Activated CD8-positive, alpha-beta memory T cell treated with anti-CD3 and anti-CD28 coated beads, Interleukin-2, amount 50 U/mL, for 24 hours (primary cell): Measurements from ENCODE around the gene ULK4.
"Not testable (repeated sequence)": the region's sequence is repeated elsewhere in the genome, so short reads cannot be mapped to it uniquely, and the experiment has no call there.

Source experiments
- DNase-seq: peaks from one replicate; pipeline ENCODE4 v3.0.0-alpha.2; 2020; ENCODE audit errors: extremely low read depth

The ULK4 gene

DNA sequence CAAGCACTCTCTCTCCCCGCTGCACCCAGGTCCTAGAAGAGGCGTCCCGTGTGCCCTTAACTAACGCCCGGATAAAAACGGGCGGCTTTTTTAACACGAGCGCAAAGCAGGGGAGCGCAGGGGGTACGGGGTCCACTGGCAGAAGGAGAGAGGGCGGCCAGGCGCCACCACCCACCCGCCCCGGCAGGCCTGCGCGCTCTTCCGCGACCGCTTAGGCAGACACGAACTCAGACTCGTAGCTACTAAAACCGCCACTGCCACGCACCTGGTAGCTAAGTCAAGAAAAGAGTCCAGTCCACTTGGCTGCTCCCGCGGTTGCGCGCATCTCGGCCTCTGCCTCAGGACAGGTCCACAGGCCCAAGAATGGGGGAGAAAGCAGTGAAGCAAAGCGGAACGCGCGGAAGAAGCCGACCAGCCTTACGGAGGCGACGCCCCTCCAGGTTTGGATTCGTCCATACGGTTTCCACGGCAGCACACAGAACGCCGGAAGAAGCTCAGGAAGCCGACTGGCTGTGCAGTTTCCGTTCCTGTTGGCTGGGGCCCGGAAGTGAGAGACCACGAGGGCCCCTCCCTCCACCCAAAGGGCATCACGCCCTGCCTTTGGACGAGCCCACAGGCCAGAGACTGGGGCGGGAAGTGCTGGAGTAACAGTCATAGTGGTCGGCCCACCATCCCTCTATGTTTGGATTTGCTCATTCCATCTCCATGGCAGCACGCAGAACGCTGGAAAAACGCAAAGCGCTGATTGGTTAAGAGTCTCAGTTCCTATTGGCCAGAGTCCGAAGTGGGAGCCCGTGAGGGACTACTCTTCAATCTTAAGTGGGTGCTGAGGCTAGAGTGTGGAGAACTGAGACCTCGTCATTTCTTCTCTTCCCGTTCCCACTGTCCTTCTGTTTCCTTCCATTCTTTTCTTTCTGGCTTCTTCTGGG lies at the start of gene ULK4:
ULK4 (minus strand) TSS at position 353 of the 929 bp plus-strand sequence. CDS start 7,344 bp downstream, outside the sequence.
- peak; percentile 92 for DNase-seq

DNA sequence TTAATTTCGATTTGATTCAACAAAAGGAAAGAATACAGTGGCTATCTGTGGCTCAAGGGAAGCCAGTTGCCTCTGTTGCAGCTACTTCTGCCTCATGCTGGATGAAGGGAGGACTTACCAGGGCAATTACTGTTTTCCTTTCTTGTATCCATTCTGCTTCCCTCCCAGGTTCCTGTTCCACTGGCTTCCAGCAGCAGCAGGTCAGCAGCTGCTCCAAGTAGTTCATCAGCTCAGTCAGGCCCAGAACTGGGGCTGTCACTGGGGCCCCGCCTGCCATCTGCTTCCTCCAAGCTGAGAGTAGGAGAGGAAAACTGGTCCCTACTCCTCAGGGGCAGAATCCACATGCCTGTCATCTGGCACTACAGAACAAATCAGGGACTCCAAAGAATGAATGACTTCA lies 48.6 kb upstream of the ULK4 start:
- DNase-seq = no peak

- DNase-seq = no peak
Measured at GRCh38 chr3:42009456-42009855, 47.6 kb upstream of the ULK4 start.

DNA sequence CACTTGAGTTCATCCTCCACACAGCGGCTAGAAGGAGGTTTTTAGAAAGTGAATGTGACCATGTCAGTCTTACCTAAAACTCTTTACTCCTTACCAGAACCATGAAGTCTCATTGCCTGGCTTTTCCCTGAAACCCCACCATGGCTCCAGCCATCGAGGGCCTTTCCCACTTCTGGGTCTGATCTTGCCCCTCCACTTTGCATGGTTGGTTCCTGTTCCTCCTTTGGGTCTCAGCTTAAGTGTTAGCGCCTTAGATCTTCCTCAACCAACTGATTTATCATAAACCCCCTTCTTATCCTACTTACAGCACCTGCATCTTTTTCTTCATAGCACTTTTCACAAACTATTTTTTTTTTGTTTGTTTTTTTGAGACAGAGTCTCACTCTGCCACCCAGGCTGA lies 45.9 kb upstream of the ULK4 start:
- DNase-seq = no peak

- no peak for DNase-seq
Measured at GRCh38 chr3:42005401-42005800, 43.5 kb upstream of the ULK4 start.

GRCh38 chr3:42002790-42003189 lies 40.9 kb upstream of the ULK4 start:
- no peak for DNase-seq

DNA sequence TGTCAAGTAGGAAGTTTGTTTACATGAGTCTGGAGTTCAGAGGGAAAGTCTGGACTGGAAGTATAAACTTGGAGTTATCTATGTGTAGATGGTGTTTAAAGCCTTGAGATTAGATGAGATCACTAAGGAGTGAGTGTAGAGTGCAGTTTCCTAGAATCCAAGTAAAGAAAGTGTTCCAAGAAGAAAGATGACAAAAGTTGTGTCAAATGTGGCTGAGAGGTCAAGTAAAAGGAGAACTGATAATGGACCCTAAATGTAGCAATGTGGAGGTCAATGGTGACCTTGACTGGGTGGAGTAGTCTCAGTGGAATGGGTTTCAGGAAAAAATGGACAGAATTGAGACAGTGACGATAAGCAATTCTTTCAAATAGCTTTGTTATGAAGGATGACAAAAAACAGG lies 39.9 kb upstream of the ULK4 start:
- no peak for DNase-seq

GRCh38 chr3:41999909-42000308 lies 38.0 kb upstream of the ULK4 start:
- no peak for DNase-seq

DNA sequence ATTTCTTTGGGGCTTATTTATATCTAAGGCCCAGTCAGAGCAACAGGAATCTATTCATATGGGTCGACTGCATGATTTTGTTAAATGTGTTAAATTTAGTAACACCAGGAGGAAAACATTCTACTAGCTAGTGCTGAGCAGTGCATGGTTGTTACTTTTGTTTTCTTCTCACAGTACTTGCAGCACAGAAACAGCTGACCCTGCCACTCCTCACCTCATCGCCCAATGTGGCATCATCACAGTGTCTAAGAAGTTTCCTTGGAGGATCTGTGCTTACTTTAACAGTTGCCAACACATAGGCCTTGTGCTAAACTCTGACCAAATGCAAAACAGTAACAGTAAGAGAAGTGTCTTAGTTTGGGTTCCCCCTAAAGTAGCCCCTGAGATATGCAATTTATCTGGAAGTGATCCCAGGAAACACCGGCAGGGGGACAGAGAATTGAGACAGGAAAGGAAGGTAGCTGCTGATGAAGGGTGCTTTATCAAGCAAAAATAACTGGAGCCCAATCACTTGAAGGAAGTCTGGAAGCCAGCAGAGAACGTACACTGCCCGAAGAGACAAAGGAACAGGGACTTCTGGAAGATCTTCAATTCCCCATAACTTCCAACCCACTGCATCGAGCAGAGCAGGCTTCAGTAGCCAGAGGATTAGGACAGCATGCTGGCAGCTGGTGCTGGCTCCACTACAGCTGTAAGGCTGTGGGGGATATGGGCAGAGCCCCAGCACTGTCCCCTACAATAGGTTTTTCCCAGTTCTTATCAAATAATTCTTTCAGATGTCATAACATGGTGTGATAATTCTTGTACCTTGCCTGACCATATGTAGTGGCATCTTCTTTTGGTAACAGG lies 36.0 kb upstream of the ULK4 start:
- no peak for DNase-seq

GRCh38 chr3:41991437-41991836 lies 29.5 kb upstream of the ULK4 start:
- DNase-seq = no peak

GRCh38 chr3:41989518-41989917 lies 27.6 kb upstream of the ULK4 start:
- no peak for DNase-seq

DNA sequence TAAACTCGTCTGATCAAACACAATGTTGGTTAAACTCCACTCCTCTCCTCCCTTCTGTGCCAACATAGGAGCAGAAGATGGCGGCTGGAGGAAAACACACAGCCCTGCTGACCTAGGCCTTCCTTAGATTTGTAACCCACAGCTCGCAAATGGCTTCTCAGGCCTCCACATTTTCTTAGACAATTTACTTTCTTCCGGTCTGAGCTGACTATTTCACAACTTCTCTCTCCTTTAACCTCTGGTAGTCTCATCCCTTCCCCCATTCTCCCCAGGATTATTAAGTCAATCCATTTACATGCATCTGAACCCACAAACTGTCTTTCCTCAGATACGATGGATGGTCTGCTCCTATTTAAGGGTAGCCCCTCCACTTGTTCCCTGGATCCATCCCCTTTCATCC lies 25.7 kb upstream of the ULK4 start:
- no peak for DNase-seq

GRCh38 chr3:41986561-41986960 lies 24.7 kb upstream of the ULK4 start:
- no peak for DNase-seq

GRCh38 chr3:41985018-41985417 lies 23.1 kb upstream of the ULK4 start:
- no peak for DNase-seq

DNA sequence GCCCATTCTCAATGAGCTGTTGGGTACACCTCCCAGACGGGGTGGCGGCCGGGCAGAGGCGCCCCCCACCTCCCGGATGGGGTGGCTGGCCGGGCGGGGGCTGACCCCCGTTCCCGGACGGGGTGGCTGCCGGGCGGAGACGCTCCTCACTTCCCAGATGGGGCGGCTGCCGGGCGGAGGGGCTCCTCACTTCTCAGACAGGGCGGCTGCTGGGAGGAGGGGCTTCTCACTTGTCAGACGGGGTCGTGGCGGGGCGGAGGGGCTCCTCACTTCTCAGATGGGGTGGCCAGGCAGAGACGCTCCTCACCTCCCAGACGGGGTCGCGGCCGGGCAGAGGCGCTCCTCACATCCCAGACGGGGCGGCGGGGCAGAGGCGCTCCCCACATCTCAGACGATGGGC lies 21.2 kb upstream of the ULK4 start:
- DNase-seq = not testable (repeated sequence)

DNA sequence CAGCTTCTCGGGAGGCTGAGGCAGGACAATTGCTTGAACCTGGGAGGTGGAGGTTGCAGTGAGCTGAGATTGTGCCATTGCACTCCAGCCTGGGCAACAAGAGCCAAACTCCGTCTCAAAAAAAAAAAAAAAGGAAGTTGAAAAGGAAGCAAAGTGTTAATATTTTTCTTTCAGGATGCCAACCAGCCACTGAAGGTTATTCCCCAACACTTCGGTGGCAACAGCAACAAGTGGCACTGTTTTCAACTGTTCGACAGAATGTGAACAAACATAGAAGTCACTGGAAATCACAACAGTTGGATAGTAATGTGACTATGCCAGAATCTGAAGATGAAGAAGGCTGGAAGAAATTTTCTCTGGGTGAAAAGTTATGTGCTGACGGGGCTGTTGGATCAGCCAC lies 15.5 kb upstream of the ULK4 start:
- DNase-seq = not testable (repeated sequence)

- no peak for DNase-seq
Measured at GRCh38 chr3:41975416-41976103, 13.7 kb upstream of the ULK4 start.

- DNase-seq = no peak
Measured at GRCh38 chr3:41974223-41974622, 12.3 kb upstream of the ULK4 start.

DNA sequence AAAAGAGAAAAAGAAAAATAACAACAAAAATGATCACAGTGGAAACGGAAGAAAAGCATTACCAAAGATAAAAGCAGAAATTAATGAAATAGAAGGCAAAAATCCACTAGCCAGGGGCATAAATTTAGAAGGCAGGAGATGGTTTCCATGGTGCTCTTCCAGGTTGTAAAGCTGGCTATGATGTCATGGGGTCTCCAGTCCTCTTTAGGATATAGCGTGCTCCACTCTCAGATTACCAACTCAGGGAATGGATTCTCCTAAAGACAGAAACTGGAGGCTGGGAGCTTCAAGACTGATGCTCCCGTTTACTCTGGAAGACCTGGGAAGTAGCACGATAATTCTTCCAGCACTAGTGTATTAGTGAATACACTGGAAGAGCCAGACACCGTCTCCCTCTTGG lies 10.9 kb upstream of the ULK4 start:
- no peak for DNase-seq

GRCh38 chr3:41966206-41966605 lies 4.3 kb upstream of the ULK4 start:
- DNase-seq = no peak

- no peak for DNase-seq
Measured at GRCh38 chr3:41963823-41964222, 1.9 kb upstream of the ULK4 start.
